K562 (cell line): ENCODE results near the gene DNAAF3. TPM values are rescaled to one million over a fixed set of nuclear protein-coding genes. Genes with fewer than 3 reads are reported as not detected.
A peak's percentile ranks its signal among the peaks of the same experiment; 100 is the strongest.

Experiments used
- BCOR ChIP-seq: fragments of 450-650 bp; IDR thresholded peaks from 2 replicates; pipeline ENCODE4 v1.6.1; 2016
- CC2D1A ChIP-seq: fragments of 450-650 bp; IDR thresholded peaks from 2 replicates; pipeline ENCODE4 v1.6.1; 2017; ENCODE audit warnings: mild to moderate bottlenecking
- CCAR2 ChIP-seq: fragments of 200-400 bp; formaldehyde crosslinking; IDR thresholded peaks from 2 replicates; pipeline ENCODE4 v1.6.1; 2017; ENCODE audit warnings: mild to moderate bottlenecking, low read depth, low read length
- ELF4 ChIP-seq: fragments of 450-650 bp; formaldehyde crosslinking; IDR thresholded peaks from 2 replicates; pipeline ENCODE4 v1.4.0; 2022; ENCODE audit warnings: missing genetic modification characterization
- FOXA1 ChIP-seq: fragments of 450-650 bp; IDR thresholded peaks from 2 replicates; pipeline ENCODE4 v1.6.1; 2016; ENCODE audit warnings: mild to moderate bottlenecking, borderline replicate concordance
- GABPA ChIP-seq: fragments of 200-800 bp; sonication (Bioruptor generic); conservative IDR thresholded peaks from 2 replicates; pipeline ENCODE4 v1.6.1; 2016; ENCODE audit warnings: low read depth, missing genetic modification characterization, missing compliant biosample characterization
- GABPB2 ChIP-seq: fragments of 250-450 bp; sonication (Bioruptor Pico); conservative IDR thresholded peaks from 2 replicates; pipeline ENCODE4 v1.5.1; 2021; ENCODE audit warnings: mild to moderate bottlenecking
- HMBOX1 ChIP-seq: sonication (generic); IDR thresholded peaks from 2 replicates; pipeline ENCODE4 v1.6.1; 2016
- KLF1 ChIP-seq: fragments of 450-650 bp; IDR thresholded peaks from 2 replicates; pipeline ENCODE4 v1.6.1; 2016; ENCODE audit warnings: missing genetic modification characterization, missing compliant biosample characterization
- KLF10 ChIP-seq: fragments of 250-450 bp; sonication (Bioruptor Pico); IDR thresholded peaks from 2 replicates; pipeline ENCODE4 v1.6.1; 2021; ENCODE audit warnings: matching md5 sums
- MEF2A ChIP-seq: IDR thresholded peaks from 2 replicates; pipeline ENCODE4 v1.6.1; 2011; ENCODE audit warnings: low read depth, mild to moderate bottlenecking, low read length, moderate library complexity; ENCODE audit not compliant: control insufficient read depth
- NFYB ChIP-seq: IDR thresholded peaks from 2 replicates; pipeline ENCODE4 v1.6.1; 2011; ENCODE audit warnings: mild to moderate bottlenecking, moderate library complexity; ENCODE audit not compliant: insufficient read length; ENCODE audit errors: extremely low read depth
- NR1H2 ChIP-seq: sonication (generic); formaldehyde crosslinking; IDR thresholded peaks from 2 replicates; pipeline ENCODE4 v1.4.0; 2020; ENCODE audit warnings: mild to moderate bottlenecking, missing genetic modification reagents
- SMAD2 ChIP-seq: fragments of 150-350 bp; IDR thresholded peaks from 2 replicates; pipeline ENCODE4 v1.6.1; 2014; ENCODE audit warnings: low read depth, mild to moderate bottlenecking, low read length
- STAT6 ChIP-seq: sonication (generic); formaldehyde crosslinking; IDR thresholded peaks from 2 replicates; pipeline ENCODE4 v1.8.1; 2023; ENCODE audit warnings: mild to moderate bottlenecking, missing genetic modification reagents
- TEAD4 ChIP-seq, 2 experiments: sonication (generic) in 1 of 2; formaldehyde crosslinking in 1 of 2; IDR thresholded peaks; 2 replicates each; pipeline versions ENCODE4 v1.6.1 to v1.8.0; 2012 to 2022; ENCODE audit warnings: borderline replicate concordance in 1 of 2, inconsistent platforms in 1 of 2, low read length in 1 of 2, mild to moderate bottlenecking in 1 of 2, missing genetic modification reagents in 1 of 2
- WHSC1 ChIP-seq: IDR thresholded peaks from one replicate; pipeline ENCODE4 v1.6.1; 2012; ENCODE audit warnings: low read length, control low read depth, inconsistent platforms
- ZFX ChIP-seq: sonication (generic); formaldehyde crosslinking; IDR thresholded peaks from 2 replicates; pipeline ENCODE4 v1.8.0; 2022; ENCODE audit warnings: mild to moderate bottlenecking, missing genetic modification reagents, moderate library complexity
- ZNF316 ChIP-seq: fragments of 450-650 bp; IDR thresholded peaks from 2 replicates; pipeline ENCODE4 v1.6.1; 2016
- ZNF57 ChIP-seq: fragments of 450-650 bp; formaldehyde crosslinking; IDR thresholded peaks from 2 replicates; pipeline ENCODE4 v1.4.0; 2020; ENCODE audit warnings: mild to moderate bottlenecking, moderate library complexity
- polyA plus RNA-seq, 8 experiments: library from polyadenylated mRNA; depleted of rRNA in 4 of 8; stranded (reverse) in 5 of 8; unstranded in 3 of 8; fragments of >200 nt; fragmentation: Nextera tagmentation in 2 of 8; fragmentation: Illumina TruSeq in 1 of 8; extraction: Ambion mirVana in 2 of 8; extraction: Trizol in 1 of 8; gene quantifications; 2 replicates each; pipeline versions ENCODE4 v1.2.1 to v1.2.3, GENCODE V29; 2011 to 2014; ENCODE audit warnings: inconsistent platforms in 1 of 8, missing spikeins in 1 of 8
- total RNA-seq, 7 experiments: library from RNA; depleted of rRNA in 6 of 7; stranded (reverse); fragments of >200 nt in 6 of 7; fragmentation: Illumina TruSeq in 2 of 7; extraction: Trizol in 2 of 7; gene quantifications; 2 replicates each; pipeline versions ENCODE4 v1.2.1 to v1.2.3, GENCODE V29; 2011 to 2021; ENCODE audit warnings: low replicate concordance in 1 of 7
- TF ChIP-seq, protein P1 (sequence below): fragments of 450-650 bp; IDR thresholded peaks from 2 replicates; pipeline ENCODE4 v1.6.1; 2017; ENCODE audit warnings: antibody characterized with exemption
- TF ChIP-seq, protein P2 (sequence below): sonication (generic); formaldehyde crosslinking; IDR thresholded peaks from 2 replicates; pipeline ENCODE4 v1.8.0; 2022; ENCODE audit warnings: missing genetic modification reagents, mild to moderate bottlenecking, borderline replicate concordance

DNAAF3 gene
- total and polyA plus RNA-seq, 9 of the 15 experiments (the other 6 are each of a cell fraction or from before 2014, with no cell fraction given), result 21.6 to 61.5 (median 43.0) TPM

DNA sequence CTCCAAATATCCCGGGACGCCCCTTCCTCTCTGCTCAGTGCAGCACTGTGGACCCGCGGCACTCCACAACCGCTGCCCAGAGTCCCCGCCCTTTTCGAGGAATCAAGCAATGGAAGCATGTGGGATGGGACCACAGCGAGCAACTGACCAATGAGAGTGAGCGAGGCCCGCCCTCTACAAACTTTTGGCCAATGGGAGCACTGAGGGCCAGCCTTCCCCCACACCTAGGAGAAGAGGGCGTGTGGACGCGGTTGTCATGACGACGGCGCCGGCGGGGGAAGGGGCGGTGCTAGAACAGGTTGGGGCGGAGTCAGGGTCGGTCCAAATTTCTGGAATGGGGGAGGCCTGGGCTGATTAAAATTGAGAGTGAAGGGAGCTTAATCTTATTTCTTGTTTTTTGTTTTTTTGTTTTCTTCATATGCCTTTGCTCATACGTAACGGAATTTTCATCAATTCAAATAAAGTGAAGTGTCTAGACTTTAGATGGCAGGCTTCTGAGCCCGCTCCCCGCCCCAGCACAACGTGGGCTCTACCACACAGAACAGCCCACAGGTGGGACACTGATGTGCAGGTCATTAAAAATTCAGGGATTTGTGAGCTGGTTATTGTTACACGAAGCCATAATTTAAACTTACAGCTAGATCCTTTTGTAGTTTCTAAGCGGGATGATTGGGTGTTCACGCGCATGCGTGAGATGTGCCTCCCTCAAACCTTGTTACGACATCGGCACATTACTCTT is at the start of gene DNAAF3 (continued):
- TF ChIP-seq ZFX (CRISPR knock-in tag) (no peak), NR1H2 (CRISPR knock-in tag) (no peak), CCAR2 (no peak), ZNF316 (no peak), KLF1 (0 out of 2 replicates have a peak, but pooled peaks have one; percentile 24), TEAD4 (IDR thresholded peaks at IDR 0.05; ENCODE audit: low read length) (peak; percentile 33; the same call in 1 of the 2 replicates), TEAD4 (CRISPR knock-in tag; IDR thresholded peaks at IDR 0.05; ENCODE audit: borderline replicate concordance) (no peak), FOXA1 (no peak), SMAD2 (no peak), GABPA (tag) (no peak), ZNF57 (no peak), KLF10 (CRISPR knock-in tag) (no peak), HMBOX1 (no peak), CC2D1A (no peak), WHSC1 (no peak), MEF2A (no peak), NFYB (peak; percentile 99), GABPB2 (CRISPR knock-in tag) (no peak), BCOR (no peak), STAT6 (CRISPR knock-in tag) (no peak), ELF4 (CRISPR knock-in tag) (peak; percentile 87)
- TF ChIP-seq, protein P1, sequence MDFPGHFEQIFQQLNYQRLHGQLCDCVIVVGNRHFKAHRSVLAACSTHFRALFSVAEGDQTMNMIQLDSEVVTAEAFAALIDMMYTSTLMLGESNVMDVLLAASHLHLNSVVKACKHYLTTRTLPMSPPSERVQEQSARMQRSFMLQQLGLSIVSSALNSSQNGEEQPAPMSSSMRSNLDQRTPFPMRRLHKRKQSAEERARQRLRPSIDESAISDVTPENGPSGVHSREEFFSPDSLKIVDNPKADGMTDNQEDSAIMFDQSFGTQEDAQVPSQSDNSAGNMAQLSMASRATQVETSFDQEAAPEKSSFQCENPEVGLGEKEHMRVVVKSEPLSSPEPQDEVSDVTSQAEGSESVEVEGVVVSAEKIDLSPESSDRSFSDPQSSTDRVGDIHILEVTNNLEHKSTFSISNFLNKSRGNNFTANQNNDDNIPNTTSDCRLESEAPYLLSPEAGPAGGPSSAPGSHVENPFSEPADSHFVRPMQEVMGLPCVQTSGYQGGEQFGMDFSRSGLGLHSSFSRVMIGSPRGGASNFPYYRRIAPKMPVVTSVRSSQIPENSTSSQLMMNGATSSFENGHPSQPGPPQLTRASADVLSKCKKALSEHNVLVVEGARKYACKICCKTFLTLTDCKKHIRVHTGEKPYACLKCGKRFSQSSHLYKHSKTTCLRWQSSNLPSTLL, result no peak
- TF ChIP-seq, protein P2, sequence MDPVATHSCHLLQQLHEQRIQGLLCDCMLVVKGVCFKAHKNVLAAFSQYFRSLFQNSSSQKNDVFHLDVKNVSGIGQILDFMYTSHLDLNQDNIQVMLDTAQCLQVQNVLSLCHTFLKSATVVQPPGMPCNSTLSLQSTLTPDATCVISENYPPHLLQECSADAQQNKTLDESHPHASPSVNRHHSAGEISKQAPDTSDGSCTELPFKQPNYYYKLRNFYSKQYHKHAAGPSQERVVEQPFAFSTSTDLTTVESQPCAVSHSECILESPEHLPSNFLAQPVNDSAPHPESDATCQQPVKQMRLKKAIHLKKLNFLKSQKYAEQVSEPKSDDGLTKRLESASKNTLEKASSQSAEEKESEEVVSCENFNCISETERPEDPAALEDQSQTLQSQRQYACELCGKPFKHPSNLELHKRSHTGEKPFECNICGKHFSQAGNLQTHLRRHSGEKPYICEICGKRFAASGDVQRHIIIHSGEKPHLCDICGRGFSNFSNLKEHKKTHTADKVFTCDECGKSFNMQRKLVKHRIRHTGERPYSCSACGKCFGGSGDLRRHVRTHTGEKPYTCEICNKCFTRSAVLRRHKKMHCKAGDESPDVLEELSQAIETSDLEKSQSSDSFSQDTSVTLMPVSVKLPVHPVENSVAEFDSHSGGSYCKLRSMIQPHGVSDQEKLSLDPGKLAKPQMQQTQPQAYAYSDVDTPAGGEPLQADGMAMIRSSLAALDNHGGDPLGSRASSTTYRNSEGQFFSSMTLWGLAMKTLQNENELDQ, result no peak
